Posterior cingulate gyrus (tissue), 11 donors: ENCODE data around the gene CCNT2.
"Not testable (repeated sequence)": the region's sequence is repeated elsewhere in the genome, so short reads cannot be mapped to it uniquely, and the experiment has no call there.

Source experiments
- DNase-seq, 10 donors: peaks; one replicate each; pipeline versions ENCODE4 v3.0.0 to v3.0.0-alpha.2; 2020 to 2021; ENCODE audit warnings: mixed read lengths in 3 of 10
- intact Hi-C: fragments of 100-400 bp; cut with DNase I; formaldehyde crosslinking; loops from one replicate; pipeline ENCODE4 v1.15.1; 2023

Gene CCNT2

DNA sequence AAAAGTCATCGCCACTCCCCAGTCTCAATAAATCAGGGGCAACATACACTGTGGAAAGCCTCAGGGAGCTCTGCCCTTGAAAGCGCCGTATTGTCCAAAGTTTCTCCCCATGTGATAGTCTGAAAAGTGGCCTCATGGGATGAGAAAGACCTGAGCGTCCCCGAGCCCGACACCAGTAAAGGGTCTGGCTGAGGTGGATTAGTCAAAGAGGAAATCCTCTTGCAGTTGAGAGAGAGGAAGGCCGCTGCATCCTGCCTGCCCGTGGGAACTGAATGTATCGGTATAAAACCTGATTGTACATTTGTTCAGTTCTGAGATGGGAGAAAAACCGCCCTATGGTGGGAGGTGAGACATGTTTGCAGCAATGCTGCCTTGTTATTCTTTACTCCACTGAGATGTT lies 48.5 kb downstream of the CCNT2 start:
- DNase-seq, intact Hi-C loops: not testable (repeated sequence)

DNA sequence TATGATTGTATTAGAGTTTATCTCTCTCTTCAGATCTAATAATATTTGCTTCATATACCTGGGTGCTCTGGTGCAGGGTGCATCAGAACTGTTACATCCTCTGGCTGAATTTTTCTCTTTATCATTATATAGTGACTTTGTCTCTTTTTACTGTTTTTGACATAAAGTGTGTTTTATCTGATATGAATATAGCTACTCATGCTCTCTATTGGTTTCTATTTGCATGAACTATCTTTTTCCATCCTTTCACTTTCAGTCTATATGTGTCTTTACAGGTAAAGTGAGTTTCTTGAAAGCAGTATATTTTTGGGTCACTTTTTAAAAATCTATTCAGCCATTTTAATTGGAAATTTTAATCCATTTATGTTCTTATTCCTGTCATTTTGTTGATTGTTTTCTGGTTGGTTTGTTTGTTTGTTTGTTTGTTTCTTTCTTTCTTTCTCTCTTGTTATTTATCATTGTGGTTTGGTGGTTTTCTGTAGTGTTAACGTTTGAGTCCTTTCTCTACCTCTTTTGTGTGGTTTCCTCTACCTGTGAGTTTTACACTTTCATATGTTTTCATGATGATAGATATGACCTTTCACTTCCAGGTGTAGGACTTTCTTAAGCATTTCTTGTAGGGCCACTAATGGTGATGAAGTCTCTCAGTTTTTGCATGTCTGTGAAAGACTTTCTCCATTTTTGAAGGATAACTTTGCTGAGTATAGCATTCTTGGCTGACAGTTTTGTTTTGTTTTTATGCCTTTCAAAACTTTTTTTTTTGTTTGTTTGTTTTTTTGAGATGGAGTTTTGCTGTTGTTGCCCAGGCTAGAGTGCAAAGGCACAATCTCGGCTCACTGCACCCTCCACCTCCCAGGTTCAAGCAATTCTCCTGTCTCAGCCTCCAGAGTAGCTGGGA lies 54.9 kb downstream of the CCNT2 start:
- DNase-seq, result no peak
- intact Hi-C loops, result no loop called here

DNA sequence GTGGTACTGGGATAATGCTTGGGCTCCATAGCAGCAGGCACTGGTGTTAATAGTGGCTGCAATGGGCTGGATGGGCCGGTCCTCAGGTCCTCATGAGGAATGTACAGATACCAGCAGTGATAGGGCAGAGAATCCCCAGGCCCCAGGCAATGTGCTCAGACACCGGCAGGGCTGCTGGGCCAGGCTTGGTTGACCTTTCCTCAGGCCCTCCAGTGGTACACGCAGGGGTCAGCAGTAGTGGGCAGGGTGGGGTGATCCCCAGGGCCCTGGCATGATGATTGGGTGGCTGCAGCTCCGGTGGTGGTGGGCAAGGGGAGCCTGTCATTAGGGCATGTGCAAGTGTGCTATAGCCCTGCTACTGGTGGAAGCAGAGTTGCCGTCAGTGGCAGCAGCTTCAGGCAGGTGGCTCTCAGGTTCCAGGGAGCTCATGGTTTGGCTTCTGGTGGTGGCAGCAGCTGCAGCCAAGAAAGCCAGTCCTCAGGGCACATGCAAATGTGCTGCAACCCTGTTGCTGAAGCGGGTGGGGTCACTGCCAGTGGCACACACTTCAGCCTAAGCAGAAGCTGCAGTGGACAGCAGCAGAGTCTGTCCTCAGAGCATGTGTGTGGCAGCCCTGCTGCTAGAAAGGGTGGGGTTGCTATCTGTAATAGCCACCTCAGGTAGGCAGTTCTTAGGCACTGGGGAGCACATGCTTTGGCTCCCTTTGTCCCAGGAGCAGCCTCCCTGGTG lies 56.8 kb downstream of the CCNT2 start:
- intact Hi-C loops, result no loop called here
- DNase-seq, result peak in 1 of 10 donors; percentile 54

DNA sequence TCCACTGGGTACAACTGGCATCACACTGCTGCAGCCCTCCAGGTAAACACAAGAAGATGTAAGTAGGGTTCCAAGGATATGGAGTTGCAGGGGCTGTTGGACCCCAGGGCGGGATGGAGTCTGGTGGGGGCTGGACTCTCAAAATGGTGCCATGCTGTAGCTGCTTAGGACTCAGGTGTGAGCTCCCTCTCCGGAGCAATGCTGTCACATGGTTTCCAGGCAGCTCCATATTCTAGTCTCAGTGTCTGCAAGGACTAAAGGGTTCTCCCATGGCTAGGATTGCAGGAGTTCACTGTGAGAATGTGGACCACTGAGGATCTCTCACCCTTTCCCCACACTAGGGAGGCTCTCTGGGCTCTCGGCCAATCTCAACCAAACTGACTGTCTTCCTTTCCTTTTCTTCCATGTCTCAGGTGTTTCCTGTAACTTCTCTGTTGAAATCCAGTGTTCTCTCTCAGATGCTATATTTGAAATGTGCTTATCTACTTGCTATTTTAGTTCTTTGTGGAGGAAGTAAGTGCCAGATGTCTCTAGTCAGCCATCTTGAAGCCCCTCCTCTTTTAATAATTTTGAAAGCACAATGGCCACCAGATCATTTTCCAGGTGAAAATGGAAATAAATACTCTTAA lies 57.6 kb downstream of the CCNT2 start:
- no peak for DNase-seq
- intact Hi-C loops, result no loop called here

DNA sequence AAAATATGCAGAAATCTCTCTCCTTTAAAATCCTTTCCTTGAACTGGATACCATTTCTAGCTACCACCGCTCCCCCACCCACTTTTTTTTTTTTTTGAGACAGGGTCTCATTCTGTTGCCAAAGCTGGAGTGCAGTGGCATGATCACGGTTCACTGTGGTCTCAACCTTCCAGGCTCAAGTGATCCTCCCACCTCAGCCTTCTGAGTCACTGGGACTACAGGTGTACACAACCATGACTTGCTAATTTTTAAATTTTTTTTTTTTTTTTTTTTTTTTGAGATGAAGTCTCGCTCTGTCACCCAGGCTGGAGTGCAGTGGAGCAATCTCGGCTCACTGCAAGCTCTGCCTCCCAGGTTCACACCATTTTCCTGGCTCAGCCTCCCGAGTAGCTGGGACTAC lies 58.5 kb downstream of the CCNT2 start:
- intact Hi-C loops, DNase-seq: not testable (repeated sequence)

DNA sequence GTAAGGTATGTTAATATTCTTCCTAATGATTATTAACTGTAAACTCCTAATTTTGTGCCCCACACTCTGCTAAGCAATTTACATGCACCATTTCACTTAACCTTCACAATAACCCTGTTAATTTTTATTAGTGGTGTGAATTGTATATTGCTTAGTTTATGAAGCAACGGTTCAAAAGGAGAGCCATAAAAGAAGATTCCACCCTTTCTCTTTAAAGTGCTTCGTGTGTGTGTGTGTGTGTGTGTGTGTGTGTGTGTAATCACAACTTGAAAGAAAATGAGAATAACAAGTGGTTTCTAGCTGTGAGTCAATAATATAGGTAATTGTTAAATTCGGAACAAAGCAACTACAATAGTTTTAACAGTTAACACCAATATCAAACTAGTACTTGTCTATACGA lies 60.6 kb downstream of the CCNT2 start:
- no peak for DNase-seq
- intact Hi-C loops, result no loop called here

DNA sequence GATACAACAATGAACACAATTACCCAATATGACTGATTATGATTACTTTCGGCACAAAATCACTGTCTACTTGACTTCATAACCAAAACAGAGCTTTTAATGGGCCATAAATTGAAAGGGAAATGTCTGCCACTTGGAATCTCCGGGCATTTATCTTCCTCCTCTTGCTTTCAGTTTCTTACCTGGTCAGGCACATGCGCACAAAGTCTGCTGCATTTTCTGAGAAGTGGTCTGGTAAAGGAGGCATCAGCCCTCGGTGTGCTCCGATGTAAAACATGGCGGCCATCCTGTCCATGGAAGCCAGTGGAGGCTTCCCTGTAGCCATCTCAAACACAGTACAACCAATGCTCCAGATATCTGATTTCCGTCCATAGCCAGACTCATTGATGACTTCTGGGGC lies 62.0 kb downstream of the CCNT2 start:
- DNase-seq, result no peak
- intact Hi-C loops, result no loop called here

DNA sequence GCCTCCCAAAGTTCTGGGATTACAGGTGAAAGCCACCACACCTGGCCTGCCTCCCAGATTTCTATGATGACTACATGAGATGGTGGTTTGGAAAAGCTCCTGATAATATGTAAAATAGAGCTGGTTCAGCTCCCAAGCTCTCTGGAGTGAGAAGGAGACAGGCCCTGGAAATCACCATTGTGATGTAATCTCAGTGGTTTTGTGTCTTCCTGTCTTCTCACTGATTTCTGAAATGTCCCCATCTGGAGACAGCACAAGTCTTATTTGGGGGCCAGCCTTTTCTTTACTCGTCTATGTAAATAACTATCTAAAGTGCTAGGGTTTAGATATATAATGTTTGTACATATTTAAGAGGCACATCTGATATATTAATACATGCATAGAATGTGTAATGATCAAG lies 64.0 kb downstream of the CCNT2 start:
- intact Hi-C loops, result no loop called here
- no peak for DNase-seq

DNA sequence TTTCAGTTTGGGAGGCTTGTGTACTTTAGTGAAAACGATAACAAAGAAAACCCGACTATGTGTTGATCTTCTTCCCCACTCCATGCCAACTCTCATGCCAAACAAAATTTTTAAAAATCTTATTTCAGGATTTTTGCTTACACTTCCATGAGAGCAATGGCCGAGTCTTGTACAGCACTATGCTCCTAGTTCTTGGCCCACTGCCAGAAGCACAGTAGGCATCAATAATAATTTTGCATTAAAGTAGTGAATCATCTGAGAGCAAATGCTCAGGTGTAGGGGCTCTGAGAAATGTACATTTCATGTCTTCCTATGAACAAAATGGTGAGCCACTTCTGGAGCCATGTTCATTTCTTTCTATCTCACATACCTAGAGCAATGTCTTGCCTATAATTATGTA lies 66.4 kb downstream of the CCNT2 start:
- intact Hi-C loops, result no loop called here
- no peak for DNase-seq

DNA sequence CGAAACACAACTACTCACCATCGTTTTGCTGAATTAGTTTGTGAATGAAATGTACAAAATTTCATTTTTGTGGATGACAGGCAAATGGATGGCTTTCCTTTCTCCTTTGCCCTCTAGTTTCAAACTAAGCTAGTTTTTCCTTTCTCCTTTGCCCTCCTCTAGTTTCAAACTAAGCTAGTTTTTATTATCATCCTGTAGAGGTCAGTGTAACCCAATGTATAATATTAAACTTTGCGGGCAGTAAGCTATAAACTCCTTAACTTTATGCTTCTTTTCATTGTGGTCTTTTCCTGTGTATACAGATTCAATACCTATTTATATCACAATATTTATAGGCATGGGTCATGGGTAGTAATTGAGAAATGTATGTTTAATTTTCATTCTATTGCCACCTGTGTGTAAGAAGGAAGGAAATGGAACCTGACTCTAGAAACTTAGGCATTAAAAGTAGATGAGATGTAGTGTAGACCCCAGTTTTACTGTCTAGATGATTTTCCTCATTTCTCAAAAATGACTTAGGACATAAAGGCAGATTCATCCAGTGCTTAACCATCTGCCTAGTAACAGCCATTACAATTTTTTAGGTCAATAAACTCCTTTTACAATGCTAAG lies 70.5 kb downstream of the CCNT2 start:
- no peak for DNase-seq
- intact Hi-C loops, result no loop called here

DNA sequence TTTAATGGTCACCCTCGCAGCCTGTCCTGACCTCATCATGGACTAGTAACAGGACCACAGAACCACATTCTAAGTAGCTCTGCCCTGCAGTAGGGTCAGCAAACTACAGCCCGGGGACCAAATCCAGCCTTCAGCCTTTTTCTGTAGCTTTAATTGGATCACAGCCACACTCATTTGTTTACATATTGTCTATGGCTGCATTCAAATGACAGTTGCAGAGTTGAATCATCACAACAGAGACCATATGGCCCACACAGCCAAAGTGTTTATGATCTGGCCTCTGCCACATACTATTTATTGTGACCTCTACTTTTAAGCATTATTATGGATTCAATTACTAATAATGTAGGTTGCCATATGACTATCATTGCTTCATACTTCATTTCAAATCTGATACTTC lies 80.9 kb downstream of the CCNT2 start:
- intact Hi-C loops, result no loop called here
- DNase-seq, result no peak

DNA sequence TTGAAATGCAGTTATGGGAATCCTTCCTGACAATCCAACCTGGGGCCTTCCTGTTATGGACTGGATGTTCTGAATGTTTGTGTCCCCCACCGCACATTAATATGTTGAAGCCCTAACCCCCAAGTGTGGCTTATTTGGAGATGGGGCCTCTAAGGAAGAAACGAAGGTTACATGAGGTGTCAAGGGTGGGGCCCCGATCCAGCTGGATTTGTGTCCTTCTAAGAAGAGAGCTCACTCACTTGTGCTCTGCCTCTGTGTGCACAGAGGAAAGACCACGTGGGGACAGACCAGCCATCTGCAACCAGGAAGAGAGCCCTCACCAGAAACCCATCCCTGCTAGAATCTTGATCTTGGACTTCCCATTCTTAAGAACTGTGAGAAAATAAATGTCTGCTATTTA lies 84.2 kb downstream of the CCNT2 start:
- DNase-seq, result no peak
- intact Hi-C loops, result no loop called here

DNA sequence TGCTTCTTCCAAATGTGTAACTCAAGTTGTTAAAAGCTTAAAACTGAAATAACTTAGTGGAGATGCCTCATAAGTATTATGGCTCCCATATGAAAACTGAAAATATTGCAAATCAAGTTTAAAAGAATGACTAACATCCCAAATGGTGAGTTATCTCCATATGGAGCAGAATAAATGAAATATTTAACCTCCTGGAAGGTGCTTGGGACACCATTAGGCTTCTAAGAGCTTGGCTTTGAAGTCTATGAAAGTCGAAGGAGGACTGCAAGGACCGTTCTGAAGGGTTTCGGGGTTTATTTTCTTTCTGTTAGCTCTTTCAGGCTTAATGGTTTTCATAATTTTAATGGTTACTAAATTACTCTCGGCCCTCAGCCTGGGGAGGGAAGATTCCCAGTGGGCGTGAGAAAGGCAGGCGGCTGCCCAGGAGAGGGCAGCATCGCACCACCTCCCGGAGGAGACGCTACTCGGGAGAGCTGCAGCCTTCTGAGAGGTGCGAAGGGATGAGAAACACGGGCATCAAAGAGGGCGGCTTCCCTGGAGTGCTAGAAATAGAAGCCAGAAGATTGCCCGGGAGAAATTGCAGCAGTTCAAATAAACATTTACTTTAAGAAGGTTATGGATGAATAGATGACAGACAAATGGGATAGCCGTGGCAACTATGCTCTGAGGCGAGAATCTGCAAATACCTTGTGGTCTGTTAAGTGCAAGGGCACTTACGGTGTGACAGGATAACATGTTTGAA lies 85.6 kb downstream of the CCNT2 start:
- peak; percentile 53 to 97 (median 83) for DNase-seq
- intact Hi-C loops, result loop anchor here (1.0 kb wide), 2 partner anchors 597 to 706 kb away; no protein-coding TSS in a partner anchor

DNA sequence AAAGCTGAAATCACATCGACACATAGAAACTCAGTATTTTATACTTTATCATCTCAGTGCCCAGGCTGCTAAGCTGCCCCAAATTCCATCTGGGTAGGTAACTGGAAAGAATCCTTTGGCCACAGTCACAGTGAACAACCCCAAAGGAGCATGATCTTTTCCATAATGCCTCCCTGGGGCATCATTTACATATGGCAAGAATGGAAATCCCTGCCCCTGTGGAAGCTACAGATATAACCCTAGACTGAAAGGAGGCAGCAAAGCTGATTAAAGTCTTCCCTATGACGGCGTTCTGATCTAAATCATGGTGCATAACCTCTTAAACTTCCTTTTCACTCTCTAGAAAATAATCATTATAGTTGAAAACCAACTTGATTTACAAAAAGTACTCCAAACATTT lies 87.1 kb downstream of the CCNT2 start:
- intact Hi-C loops, result no loop called here
- no peak for DNase-seq
